NB4 (cell line): Measurements from ENCODE around the gene NAA60.

Experiments used
- MYC ChIP-seq: IDR thresholded peaks from 2 replicates; pipeline ENCODE4 v1.6.1; 2011; ENCODE audit warnings: low read depth, low read length
- POLR2A ChIP-seq: IDR thresholded peaks from 2 replicates; pipeline ENCODE4 v1.6.1; 2011; ENCODE audit warnings: mild to moderate bottlenecking; ENCODE audit not compliant: insufficient read length; ENCODE audit errors: extremely low read depth
- TF ChIP-seq, protein P1 (sequence below): IDR thresholded peaks from one replicate; pipeline ENCODE4 v1.5.1; 2012; ENCODE audit warnings: low read depth, low read length
- TF ChIP-seq, protein P2 (sequence below): IDR thresholded peaks from 2 replicates; pipeline ENCODE4 v1.6.1; 2011; ENCODE audit warnings: low read depth, low read length

DNA sequence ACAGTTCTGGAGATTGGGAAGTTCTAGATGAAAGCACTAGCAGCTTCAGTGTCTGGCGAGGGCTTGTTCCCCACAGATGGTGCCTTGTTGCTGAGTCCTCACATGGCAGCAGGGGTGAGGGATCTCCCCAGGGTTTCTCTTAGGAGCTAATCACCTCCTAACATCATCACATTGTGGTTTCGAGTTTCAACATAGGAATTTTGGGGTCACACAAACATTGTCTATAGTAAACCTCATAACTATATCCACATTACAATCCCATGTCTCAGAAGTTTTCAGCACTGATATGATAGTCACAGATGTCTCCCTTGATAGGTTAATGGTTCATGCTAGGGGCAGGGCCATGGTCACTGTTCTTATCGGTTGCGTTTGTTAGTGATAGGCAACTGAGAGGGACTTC lies 71.1 kb downstream of the NAA60 start:
- TF ChIP-seq, protein P1, sequence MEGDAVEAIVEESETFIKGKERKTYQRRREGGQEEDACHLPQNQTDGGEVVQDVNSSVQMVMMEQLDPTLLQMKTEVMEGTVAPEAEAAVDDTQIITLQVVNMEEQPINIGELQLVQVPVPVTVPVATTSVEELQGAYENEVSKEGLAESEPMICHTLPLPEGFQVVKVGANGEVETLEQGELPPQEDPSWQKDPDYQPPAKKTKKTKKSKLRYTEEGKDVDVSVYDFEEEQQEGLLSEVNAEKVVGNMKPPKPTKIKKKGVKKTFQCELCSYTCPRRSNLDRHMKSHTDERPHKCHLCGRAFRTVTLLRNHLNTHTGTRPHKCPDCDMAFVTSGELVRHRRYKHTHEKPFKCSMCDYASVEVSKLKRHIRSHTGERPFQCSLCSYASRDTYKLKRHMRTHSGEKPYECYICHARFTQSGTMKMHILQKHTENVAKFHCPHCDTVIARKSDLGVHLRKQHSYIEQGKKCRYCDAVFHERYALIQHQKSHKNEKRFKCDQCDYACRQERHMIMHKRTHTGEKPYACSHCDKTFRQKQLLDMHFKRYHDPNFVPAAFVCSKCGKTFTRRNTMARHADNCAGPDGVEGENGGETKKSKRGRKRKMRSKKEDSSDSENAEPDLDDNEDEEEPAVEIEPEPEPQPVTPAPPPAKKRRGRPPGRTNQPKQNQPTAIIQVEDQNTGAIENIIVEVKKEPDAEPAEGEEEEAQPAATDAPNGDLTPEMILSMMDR, result no peak
- no peak for TF ChIP-seq POLR2A
- TF ChIP-seq, protein P2, sequence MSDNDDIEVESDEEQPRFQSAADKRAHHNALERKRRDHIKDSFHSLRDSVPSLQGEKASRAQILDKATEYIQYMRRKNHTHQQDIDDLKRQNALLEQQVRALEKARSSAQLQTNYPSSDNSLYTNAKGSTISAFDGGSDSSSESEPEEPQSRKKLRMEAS, result no peak
- no peak for TF ChIP-seq MYC
